GM18867 (cell line): Measurements from ENCODE around the gene TMEM51.

Source experiments
- ATAC-seq: cut with Tn5 transposase; IDR thresholded peaks from one replicate; pipeline ENCODE4 v1.9.1; 2021; ENCODE audit warnings: mild to moderate bottlenecking, moderate library complexity; ENCODE audit not compliant: unreplicated experiment

The TMEM51 gene

GRCh38 chr1:15238789-15239188, 85.2 kb downstream of the TMEM51 start:
- ATAC-seq = no peak

GRCh38 chr1:15242766-15243165, 89.2 kb downstream of the TMEM51 start:
- no peak for ATAC-seq

- no peak for ATAC-seq
These were observed 89.9 kb downstream of the TMEM51 start for GRCh38 chr1:15243275-15244043.

DNA sequence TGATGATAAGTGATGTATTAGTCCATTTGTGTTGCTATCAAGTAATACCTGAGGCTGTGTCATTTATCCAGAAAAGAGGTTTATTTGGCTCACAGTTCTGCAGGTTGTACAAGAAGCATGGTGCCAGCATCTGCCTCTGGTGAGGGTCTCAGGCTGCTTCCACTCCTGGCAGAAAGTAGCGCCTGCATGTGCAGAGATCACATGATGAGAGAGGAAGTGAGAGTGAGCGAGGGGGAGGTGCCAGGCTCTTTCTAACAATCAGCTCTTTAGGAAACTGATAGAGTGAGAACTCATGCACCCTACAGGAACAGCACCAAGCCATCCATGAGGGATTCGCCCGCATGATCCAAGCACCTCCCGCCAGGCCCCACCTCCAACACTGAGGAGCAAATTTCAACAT, 91.3 kb downstream of the TMEM51 start:
- no peak for ATAC-seq

GRCh38 chr1:15245593-15246360, 92.2 kb downstream of the TMEM51 start:
- ATAC-seq = no peak

- ATAC-seq = no peak
These were observed 93.5 kb downstream of the TMEM51 start, which contains the start of gene FHAD1 for GRCh38 chr1:15246960-15247614. Gene FHAD1, plus strand, starts transcription at chr1:15247223. Its CDS starts 4,562 bp downstream, at chr1:15251785.

GRCh38 chr1:15248216-15248615, 94.7 kb downstream of the TMEM51 start:
- no peak for ATAC-seq

- no peak for ATAC-seq
These were observed 95.5 kb downstream of the TMEM51 start for GRCh38 chr1:15249081-15249480.

DNA sequence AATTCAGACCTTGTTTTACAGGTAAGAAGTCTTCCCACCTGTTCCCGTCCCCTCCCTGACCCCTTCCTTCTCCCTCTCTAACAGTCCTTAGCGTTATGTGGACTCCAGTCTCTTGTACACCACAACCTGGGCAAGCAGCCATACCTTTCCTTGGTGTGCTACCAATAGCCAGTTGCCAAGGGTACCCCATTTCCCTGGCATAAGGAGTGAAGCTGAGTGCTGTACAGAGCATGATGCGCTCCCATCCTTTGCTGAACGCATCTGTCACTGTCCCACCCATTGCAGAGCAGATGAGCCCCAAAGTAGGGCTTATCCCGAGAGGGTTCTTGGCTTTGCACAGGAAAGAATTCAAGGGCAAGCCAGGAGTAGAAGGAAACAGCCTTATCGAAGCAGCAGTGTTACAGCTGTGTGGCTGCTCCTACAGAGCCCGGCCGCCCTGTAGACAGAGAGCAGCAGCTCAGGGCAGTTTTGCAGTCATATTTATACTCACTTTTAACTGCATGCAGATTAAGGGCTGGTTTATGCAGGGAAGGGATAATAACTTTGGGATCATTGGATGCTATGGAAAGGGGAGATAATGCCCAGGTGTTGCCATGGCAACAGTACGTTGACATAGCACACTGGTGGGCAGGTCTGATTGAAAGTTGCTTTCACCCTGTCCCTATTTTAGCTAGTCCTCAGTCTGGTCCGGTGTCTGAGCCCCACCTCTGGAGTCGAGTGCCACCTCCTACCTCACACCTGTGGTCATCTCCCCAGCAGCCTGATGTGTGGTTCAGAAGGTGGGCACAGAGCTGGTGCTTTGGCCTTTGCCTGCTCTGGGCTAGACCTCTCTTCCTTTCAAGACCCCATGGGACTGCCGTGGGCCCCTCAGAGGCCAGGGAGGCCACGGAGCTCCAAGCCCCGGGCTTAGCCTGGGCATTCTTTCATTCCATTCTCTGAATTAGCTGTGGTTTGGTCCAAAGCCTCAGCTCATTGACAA, 98.6 kb downstream of the TMEM51 start:
- ATAC-seq = no peak

- no peak for ATAC-seq
These were observed 101.0 kb downstream of the TMEM51 start for GRCh38 chr1:15254559-15254958.

DNA sequence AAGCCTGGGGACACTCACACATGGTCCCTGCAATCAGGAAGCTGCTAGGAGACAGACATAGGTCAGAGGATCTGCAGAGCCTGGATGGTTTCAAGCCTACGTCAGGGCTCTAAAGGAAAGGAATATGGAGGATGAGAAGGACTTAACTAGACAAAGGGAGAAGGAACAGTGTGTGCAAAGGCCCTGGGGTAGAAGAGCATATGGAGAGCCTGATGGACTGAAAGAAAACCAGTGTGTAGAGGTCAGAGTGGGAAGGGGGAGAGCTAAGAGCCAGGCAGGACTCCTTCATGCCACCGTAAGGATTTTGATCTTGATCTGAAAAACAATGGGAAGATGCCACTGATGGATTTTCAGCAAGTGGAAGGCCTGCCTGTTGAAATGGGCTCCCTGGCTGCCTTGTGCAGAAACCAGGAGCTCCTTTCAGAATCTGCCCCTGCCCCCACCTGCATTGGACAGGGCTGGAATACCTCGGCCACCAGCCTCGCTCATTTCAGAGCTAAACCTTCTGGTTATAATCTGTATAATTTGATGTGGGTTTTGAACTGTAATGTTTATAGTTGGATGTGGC, 102.1 kb downstream of the TMEM51 start:
- no peak for ATAC-seq

- ATAC-seq = no peak
These were observed 103.0 kb downstream of the TMEM51 start for GRCh38 chr1:15256584-15256983.

DNA sequence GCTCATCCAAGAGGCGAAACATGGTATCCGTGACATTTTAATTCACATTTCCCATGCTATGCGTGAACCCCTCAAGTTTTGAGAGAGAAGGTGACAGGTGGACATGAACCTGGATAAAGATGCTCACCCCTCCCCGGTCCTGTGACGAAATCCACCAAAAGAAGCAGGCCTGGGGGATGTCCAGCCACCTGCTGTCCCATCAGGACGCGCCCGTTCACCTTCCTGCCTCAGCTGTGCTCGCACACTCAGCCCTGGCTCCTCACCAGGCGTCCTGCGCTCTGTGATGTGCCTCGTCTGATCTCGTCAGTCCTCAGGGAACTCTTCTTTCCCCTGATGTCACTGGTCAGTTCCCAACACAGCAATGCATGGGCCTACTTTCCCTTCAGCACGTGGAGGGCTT, 103.8 kb downstream of the TMEM51 start:
- ATAC-seq = no peak

- ATAC-seq = no peak
These were observed 105.5 kb downstream of the TMEM51 start for GRCh38 chr1:15258833-15259621.

DNA sequence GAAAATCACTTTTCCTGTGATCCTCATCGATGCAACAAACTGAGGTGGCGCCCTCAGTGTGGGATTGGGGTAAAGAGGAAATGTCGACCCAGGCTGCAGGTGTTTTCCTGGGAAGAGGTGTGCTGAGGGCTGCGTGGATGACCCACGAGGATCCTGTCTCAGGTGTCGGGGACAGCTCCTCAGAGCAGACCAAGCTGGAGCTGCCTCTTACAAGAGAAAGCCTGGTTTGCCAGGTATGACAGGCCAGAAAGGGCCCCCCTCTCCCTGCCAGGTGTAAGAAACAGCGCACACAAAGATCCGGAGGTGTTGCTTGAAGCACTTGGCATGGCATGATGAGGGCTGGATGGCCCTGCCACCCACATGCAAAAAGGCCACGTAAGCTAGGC, 106.1 kb downstream of the TMEM51 start:
- no peak for ATAC-seq

DNA sequence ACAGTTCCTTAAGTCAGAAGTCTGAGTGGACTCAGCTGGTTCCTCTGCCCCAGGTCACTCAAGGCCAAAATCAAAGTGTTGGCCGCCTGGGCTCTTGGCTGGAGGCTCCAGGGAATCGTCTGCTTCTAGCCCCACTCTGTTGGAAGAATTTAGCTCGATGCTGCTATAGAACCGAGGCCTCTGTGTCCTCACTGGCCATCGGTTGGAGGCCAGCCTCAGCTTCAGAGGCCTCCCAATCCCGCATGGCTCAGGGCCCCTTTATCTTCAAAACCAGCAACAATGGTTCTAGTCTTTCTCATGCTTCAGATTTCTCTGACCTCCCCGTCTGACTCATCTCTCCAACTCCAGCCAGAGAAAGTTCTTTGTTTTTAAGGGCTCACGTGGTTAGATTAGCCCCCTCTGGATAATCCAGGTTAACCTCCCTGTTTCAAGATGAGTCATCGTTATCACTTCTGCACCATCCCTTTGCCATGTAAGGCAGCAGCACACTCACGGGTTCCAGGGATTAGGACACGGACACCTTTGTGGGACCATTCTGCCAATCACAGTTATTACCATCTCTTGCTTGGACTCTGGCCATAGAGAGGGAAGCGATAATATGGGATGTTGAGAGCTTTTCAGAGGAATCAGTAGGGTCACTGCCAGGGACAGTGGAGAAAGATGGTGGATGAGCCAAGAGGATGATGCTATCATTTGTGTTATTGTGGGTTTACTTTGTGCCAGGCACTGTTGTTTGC, 107.0 kb downstream of the TMEM51 start:
- ATAC-seq = no peak

DNA sequence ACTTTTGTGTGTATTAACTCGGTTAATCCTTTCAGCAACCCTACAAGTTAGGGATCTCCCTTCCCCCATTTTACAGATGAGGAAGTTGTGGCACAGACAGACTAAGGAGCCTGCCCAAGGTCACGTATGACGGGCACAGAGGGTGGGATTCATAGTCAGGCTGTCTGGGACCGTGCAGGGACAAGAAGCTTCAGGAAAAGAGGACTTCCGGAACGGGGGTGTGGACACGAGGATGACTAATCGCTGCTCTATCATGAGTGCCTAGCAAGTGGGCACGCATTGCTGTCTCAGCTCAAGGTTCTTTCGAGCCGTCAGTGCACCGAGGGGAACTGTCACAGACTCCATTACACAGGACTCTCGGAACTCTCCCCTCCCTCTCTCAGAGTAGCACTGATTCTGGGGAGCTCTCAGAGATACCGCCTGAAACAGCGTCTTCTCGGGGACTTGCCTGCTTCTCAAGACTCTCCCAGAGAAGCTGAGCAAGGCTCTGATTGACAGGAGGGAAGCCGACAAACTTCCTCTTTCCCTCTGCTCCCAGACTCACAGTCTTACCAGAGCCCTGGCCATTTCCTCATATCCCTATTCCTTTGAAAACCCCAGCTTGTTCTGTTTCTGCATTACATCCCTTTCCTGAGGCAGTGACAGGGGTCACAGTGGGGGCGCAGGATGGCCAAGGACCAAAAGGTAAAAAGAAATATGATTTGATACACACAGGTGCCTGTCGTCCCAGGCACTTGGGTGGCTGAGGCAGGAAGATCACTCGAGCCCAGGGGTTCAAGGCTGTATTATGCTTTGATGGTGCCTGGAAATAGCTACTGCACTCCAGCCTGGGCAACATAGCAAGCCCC, 107.8 kb downstream of the TMEM51 start:
- ATAC-seq = no peak

DNA sequence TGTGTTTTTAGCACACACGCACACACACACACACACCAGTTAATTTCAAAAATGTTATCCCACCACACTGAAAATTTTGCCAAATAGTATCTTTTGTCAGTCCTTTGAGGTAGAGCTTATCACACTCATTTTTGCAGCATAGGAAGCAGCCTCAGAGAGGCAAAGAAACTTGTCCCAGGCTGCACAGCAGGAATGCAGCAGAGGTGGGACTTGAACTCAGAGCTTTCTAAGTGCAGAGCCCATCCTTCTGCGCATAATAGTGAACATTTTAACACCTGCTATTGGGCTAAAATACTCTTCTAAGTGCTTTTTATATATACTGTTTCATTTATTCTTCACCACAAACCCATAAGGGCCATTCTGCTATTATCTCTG, 108.4 kb downstream of the TMEM51 start:
- no peak for ATAC-seq
